Right cardiac atrium (tissue), 5 donors: Measurements from ENCODE around the gene ZRANB1. TPM values are rescaled to one million over a fixed set of nuclear protein-coding genes. Genes with fewer than 3 reads are reported as not detected.

Source experiments
- ATAC-seq, 2 donors: fragments of 200-7000 bp; cut with Tn5 transposase; one replicate each; pipeline versions ENCODE4 v1.8.0 to v1.9.1; 2020; ENCODE audit warnings: moderate library complexity in 2 of 2, mild to moderate bottlenecking in 1 of 2
- DNase-seq, 3 donors: peaks; one replicate each; pipeline ENCODE4 v3.0.0-alpha.2; 2020
- H3K27ac ChIP-seq: one replicate; pipeline ENCODE4 v1.5.1; 2013; ENCODE audit warnings: mild to moderate bottlenecking, low read length, control low read depth, moderate library complexity
- H3K27me3 ChIP-seq: one replicate; pipeline ENCODE4 v1.6.1; 2013; ENCODE audit not compliant: control insufficient read depth, insufficient read depth
- H3K4me1 ChIP-seq: one replicate; pipeline ENCODE4 v1.6.1; 2013; ENCODE audit warnings: low read length; ENCODE audit not compliant: control insufficient read depth, insufficient read depth
- H3K4me3 ChIP-seq: one replicate; pipeline ENCODE4 v1.5.1; 2013; ENCODE audit warnings: low read length, control low read depth
- H3K9me3 ChIP-seq: one replicate; pipeline ENCODE4 v1.6.1; 2013; ENCODE audit warnings: low read length; ENCODE audit not compliant: control insufficient read depth
- WGBS: extraction: QIAGEN DNeasy Blood & Tissue Kit; methylation state at CpG from one replicate; pipeline ENCODE4 v1.1.7; 2013; 5-methylcytosine and 5-hydroxymethylcytosine counted together
- intact Hi-C, 4 donors: fragments of 100-400 bp; cut with DNase I; formaldehyde crosslinking; loops; one replicate each; pipeline versions ENCODE4 v1.11.0 to v1.14.0; 2022 to 2023
- polyA plus RNA-seq: library from polyadenylated mRNA; stranded (reverse); fragments of 200-250 nt; gene quantifications from one replicate; pipeline ENCODE4 v1.2.3, GENCODE V29; 2013
- total RNA-seq, 4 donors: library from RNA; stranded (reverse); fragmentation: NEBNext Ultra II Directional; extraction: Animal tissue kit (Norgen Biotek cat#: 25700); gene quantifications; one replicate each; pipeline ENCODE4 v1.2.1, GENCODE V29; 2021
- donor health status: healthy with polysubstance abuse.
- donor health status: DM: no; HTN: yes; CAD: no.
- donor health status: DM: no; HTN: no; CAD: no.
- donor health status: DM: no; HTN: yes; CAD: no; lungs with severe emphysema.
- donor health status: DM: yes; HTN: yes; CAD: no.

The ZRANB1 gene
- total and polyA plus RNA-seq, 5 donors: 14.4 to 32.2 (median 27.7) TPM

DNA sequence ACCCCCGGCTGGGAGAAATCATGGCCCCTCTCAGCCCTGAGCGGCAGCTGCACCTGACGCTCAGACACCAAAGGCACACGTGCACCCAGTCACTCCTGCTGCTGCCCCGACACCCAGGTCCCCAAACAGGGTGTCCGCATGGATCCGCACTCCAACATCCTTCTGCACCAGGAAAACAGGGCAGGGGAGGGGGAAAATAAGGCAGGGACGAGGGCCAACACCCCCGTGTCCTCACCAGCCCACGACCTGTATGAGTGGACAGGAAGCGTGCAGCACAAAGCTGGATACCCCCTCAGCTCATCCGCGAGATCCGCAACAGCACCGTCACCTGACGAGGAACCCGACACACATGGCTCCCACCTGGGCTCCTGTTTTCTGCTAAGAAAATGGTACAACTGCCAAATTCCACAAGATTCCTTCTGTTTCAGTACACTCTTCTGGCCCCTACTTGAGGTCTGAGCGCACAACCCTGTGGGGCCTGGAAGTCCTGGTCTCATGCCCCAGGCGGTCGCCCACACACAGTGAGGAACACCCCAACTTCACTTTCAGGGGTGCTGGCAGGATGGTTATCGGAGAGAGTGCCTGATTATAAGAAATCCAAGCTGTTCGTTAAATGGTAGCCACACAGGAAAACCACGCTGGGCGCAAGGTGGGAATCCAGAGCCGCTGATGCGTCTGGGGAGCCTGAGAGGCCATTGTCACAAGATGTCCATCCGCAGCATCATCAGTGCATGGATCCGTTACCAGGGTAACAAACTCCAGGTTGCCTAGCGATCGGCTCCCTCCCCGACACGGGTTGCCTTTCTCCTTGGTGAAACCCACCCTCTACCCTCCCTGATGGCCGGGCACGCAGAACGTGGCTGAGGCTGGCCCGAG lies 63.6 kb downstream of the ZRANB1 start:
- Histone ChIP-seq H3K27me3 (no peaks in the 10 kb centered on the region), H3K4me1 (peaks cover 25% of the 10 kb centered on the region), H3K4me3 (no peak overlapping the region), H3K27ac (no peak overlapping the region), H3K9me3 (no peaks in the 10 kb centered on the region)
- ATAC-seq (no peak), DNase-seq (peak in 2 of 3 donors; percentile 51 to 58)
- 92% methylated on average over 36 of the region's 36 CpGs for whole genome bisulfite sequencing
- intact Hi-C loops: loop anchor here in 1 of 4 donors (5.0 kb wide), 1 partner anchor 57 kb away; no protein-coding TSS in a partner anchor

DNA sequence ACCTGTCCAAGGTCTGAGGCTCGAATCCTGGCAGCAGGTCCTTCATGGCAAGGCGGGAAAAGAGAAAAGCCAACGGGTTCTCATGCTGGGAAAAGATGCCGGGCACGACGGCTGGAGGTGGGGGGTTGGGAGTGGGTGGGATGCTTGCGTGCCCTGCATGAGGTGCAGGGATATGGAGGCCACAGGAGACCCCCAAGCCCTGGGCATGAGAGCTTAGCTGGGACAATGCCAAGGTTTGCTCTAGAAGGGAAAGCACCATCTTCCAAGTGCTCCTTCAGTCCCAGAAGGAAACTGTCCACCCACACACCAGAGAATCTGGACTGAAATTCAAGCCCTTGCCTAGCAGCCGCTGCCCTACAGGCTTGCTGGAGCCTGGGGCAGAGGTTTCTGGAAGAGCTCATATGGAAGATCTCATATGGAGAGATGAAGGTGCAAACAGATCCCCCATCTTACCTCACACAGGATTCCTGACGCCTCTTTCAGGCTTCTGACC lies 64.3 kb downstream of the ZRANB1 start:
- H3K27me3 ChIP-seq: no peaks in the 10 kb centered on the region
- peaks cover 21% of the 10 kb centered on the region for H3K4me1 ChIP-seq
- no peaks in the 10 kb centered on the region for H3K9me3 ChIP-seq
- 79% methylated on average over 9 of the region's 9 CpGs for WGBS
- no peak overlapping the region for H3K4me3 ChIP-seq
- no peak for ATAC-seq
- no peak for DNase-seq
- intact Hi-C loops: loop anchor here in 1 of 4 donors (5.0 kb wide), 1 partner anchor 56 kb away; no protein-coding TSS in a partner anchor
- no peak overlapping the region for H3K27ac ChIP-seq

DNA sequence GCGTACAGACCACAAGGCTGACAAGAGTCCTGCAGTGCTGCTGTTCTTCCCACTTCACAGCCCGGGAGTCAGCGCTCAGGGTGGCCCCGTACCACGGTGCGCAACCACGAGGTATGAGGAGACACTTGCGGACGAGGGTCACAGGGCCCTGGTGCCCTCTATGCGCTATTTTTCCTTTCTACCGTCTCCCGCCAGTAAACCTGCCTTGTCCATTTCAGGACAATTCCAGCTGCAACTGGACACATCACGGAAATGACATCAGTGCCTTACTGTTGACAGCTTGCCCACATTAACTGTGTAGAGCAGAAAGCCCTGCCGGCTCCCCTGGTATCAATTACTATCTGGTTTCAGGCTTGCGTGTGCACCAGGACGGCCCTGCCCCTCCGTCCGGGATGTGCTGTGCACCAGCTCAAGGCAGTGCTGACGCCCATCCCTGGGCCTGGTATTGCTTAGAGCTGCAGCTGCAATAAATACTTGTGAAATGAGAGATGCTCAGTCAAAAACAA lies 65.1 kb downstream of the ZRANB1 start:
- Histone ChIP-seq H3K27ac (no peak overlapping the region), H3K9me3 (no peaks in the 10 kb centered on the region), H3K4me3 (no peak overlapping the region), H3K4me1 (peaks cover 21% of the 10 kb centered on the region), H3K27me3 (no peaks in the 10 kb centered on the region)
- peak in 2 of 3 donors; percentile 50 to 64 for DNase-seq
- WGBS: 45% methylated on average over 19 of the region's 19 CpGs
- intact Hi-C loops: loop anchor here in 1 of 4 donors (5.0 kb wide), 1 partner anchor 55 kb away; no protein-coding TSS in a partner anchor
- ATAC-seq: peak; percentile 28 to 44

DNA sequence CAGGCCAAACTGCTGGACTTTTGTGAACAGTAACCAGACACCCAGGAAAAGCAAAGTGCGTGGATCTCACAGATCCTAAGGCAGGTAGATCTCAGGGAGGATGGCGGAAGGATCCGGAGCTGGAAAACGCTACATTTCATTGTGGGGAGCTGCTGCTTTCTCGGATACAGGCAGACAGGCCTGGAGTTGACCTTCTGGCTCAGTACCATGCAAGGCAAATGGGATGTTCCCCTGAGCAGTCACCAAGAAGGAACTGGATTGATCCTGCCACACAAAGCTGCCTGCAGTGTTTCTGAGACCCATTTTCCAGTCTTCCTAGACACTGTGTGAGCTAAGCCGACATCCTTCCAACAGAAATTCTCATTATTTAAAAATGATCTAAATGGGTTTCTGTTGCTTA lies 65.5 kb downstream of the ZRANB1 start:
- intact Hi-C loops: loop anchor here in 1 of 4 donors (5.0 kb wide), 1 partner anchor 55 kb away; no protein-coding TSS in a partner anchor
- H3K27me3 ChIP-seq: no peaks in the 10 kb centered on the region
- H3K4me1 ChIP-seq: peaks cover 18% of the 10 kb centered on the region
- ATAC-seq: no peak
- H3K9me3 ChIP-seq: no peaks in the 10 kb centered on the region
- H3K27ac ChIP-seq: no peak overlapping the region
- 77% methylated on average over 6 of the region's 6 CpGs for WGBS
- H3K4me3 ChIP-seq: no peak overlapping the region
- peak in 1 of 3 donors; percentile 25 for DNase-seq

DNA sequence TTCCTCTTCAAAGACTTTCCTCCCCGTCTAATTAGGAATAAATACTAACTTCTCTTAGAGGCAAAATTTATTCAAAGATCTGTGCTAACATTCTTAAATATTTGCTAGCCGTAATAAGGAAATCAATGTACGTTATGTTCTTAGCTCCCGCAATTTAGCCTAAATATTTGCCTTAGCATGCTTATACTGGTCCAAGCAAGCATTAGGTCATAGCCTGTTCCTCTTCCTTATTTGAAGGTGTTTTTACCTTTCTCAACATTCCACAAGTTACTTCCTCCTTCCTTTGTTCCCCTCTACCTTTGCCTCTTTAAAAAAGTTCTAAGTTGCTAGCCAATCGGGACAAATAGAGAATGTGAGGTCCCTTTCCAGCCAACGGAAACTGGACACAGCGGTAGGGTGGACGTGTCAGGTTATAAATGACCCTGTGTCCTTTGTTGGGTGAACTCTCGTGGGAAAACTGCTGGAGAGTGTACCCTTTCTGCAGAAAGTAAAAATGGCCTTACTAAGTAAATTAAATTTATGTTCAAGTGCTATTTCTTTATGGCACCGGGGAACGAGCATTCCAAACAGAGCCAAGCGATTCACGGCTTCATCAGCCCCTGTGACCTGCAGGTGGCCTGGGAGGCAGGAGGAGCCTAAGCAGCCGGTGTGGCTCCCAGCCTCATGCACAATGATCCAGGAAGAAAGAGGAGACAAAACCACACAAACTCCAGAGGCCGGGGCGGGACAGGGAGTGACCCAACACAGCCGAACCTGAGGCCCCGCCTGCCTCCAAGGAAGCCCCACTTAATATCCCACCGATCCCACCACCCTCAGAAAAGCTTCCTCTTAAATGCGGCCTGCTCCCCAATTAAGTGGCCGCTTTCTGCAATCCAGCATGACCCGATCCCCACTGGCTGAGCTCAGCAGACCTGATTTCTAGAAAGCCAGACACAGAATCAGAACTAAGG lies 67.0 kb downstream of the ZRANB1 start:
- intact Hi-C loops: loop anchor here in 1 of 4 donors (5.0 kb wide), 1 partner anchor 53 kb away; no protein-coding TSS in a partner anchor
- Histone ChIP-seq H3K27ac (no peak overlapping the region), H3K9me3 (no peaks in the 10 kb centered on the region), H3K27me3 (no peaks in the 10 kb centered on the region), H3K4me3 (no peak overlapping the region), H3K4me1 (peaks cover 21% of the 10 kb centered on the region)
- DNase-seq: peak; percentile 2 to 38 (median 29)
- WGBS: 89% methylated on average over 22 of the region's 22 CpGs
- ATAC-seq: no peak

DNA sequence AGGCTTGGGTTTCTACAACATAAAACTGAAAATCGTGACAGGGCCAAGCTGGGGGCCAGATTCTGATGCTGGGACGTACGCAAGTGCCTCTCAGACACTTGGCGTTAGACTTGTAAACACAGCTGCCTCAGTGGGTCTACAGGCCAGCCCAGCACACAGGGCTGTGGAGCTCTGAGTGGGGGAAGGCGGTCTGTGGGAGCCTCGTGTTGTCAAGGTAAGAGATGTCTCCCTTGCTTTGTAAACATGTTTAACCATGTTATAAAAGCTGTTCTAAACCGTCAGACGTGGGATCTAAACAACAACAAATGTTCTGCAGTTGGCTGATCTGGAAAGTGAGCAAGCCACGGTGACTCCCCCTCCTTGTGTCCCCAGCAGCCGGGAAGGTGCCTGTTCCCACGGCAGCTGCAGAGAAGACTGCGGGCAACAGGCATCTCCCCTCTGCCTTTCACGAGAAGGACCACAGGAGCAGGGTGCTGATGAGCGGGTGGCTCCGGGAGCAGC lies 67.8 kb downstream of the ZRANB1 start:
- DNase-seq: peak; percentile 3 to 32 (median 23)
- intact Hi-C loops: loop anchor here in 1 of 4 donors (5.0 kb wide), 1 partner anchor 53 kb away; no protein-coding TSS in a partner anchor
- Histone ChIP-seq H3K27ac (no peak overlapping the region), H3K4me3 (no peak overlapping the region), H3K27me3 (no peaks in the 10 kb centered on the region), H3K4me1 (peaks cover 25% of the 10 kb centered on the region), H3K9me3 (no peaks in the 10 kb centered on the region)
- 68% methylated on average over 15 of the region's 15 CpGs for WGBS
- ATAC-seq: no peak

DNA sequence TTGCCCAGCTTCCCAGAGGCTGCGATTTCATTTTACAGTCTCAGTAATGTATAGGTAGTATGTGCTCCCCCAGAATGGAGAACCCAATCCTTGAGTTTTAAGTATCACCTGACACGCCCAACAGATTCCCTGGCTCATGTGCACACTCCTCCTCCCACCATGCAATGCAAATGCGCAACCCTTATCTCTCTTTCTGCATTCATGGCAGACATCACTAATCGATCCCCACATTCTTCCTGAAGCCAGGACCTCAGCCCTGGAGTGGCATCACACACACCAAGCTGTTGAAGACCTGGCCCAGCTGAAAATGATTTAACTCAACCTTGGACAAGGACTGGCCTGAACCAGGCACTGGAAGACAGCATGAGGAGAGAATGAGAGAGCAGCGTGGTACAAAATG lies 68.4 kb downstream of the ZRANB1 start:
- Histone ChIP-seq H3K4me1 (peaks cover 32% of the 10 kb centered on the region), H3K4me3 (no peak overlapping the region), H3K9me3 (no peaks in the 10 kb centered on the region), H3K27me3 (no peaks in the 10 kb centered on the region), H3K27ac (peak overlapping the region; percentile 79)
- intact Hi-C loops: no loop called here
- DNase-seq: peak; percentile 3 to 37 (median 21)
- WGBS: 69% methylated on average over 5 of the region's 5 CpGs
- ATAC-seq: no peak

DNA sequence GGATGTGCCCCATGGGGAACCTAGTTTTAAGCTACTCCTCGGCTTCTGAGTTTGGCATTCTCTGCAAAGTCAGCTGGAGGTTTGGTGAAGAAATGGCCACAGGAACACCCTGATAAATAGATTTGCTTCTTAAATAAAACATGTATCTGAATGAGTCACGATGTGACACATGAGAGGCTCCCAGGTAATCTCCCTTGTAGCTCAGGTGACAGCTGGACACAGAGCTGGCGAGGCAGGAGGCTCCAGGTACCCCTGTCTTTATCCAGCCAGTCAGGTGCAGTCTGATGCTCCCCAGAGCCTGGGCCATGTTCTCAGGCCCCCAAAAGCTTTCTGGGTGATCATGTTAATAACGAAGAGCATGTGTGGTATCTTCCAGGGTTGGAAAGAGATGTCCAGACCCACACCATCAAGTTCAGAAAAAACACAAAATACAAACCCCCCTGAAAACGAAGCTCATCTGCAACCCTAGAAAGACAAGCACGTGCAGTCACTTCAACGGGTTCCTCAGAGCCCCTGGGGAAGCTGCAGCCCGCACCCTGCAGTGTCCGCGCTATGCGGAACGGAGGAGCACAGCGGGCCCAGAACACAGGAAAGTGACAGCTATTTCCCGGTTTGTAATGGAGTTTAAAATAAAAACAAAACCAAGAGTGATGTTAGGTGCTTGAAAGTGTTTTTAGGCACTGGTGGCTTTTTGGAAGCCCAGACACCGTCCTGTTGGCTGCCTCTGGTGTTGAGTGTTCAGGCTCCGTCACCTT lies 69.4 kb downstream of the ZRANB1 start:
- Histone ChIP-seq H3K27me3 (no peaks in the 10 kb centered on the region), H3K9me3 (no peaks in the 10 kb centered on the region), H3K4me1 (peaks cover 41% of the 10 kb centered on the region), H3K4me3 (no peak overlapping the region), H3K27ac (peak overlapping the region; percentile 71)
- WGBS: 67% methylated on average over 16 of the region's 16 CpGs
- ATAC-seq: no peak
- DNase-seq: peak; percentile 4 to 36 (median 34)
- intact Hi-C loops: no loop called here

DNA sequence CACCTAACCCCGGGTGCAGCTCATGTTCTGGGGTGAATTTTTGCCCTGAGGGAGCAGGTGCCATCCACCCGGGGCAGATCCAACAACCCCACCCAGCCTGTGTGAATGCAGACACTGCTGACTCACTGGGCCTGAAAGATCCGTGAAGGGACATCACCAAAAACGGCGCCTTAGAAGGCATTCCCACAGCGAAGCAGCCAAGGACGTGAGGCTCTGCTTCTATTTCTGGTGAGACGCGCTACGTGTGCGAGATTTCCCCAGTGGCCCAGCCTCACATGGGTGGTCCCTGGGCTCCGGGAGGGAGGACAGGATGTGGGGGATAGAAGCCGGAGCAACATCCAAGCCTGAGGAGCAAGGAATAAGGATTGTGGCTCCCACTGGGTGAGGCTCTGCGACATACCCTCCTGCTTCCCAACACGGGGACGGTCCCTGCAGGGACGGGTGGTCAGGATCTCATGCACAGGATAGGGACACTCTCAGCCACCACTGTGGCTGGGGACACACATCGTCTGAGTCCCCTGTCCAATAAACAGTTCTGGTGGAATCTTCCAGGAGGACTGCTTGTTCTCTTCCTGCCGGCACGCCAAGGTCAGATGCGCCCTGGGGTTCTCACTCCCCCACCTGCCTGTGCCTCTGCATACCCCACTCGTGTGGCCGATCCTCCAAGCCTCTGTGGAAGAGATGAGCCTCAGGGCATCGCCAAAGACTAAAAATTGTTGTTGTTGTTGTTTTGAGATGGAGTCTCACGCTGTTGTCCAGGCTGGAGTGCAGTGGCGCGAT lies 70.2 kb downstream of the ZRANB1 start:
- DNase-seq: peak; percentile 36 to 73 (median 61)
- Histone ChIP-seq H3K4me3 (no peak overlapping the region), H3K27ac (peak overlapping the region; percentile 71), H3K9me3 (no peaks in the 10 kb centered on the region), H3K27me3 (no peaks in the 10 kb centered on the region), H3K4me1 (peaks cover 42% of the 10 kb centered on the region)
- 61% methylated on average over 27 of the region's 27 CpGs for WGBS
- intact Hi-C loops: no loop called here
- peak; percentile 30 for ATAC-seq
